Heart left ventricle (tissue), 13 donors: Measurements from ENCODE around the gene CCDC18.

Experiments
- POLR2A ChIP-seq, 2 donors: fragments of 450-650 bp; IDR thresholded peaks; one replicate each; pipeline ENCODE4 v1.6.1; 2017; ENCODE audit warnings: antibody characterized with exemption in 2 of 2, mild to moderate bottlenecking in 2 of 2, moderate library complexity in 2 of 2
- TF ChIP-seq, protein P1 (sequence below), 12 donors: fragments of 200-600 bp; sonication (generic) in 4 of 12; IDR thresholded peaks; one replicate each; pipeline versions ENCODE4 v1.5.0 to v1.8.0; 2018 to 2022; ENCODE audit warnings: antibody characterized with exemption in 12 of 12, mild to moderate bottlenecking in 5 of 12
- donor health status: ischemic (EF 13 %, LVEDD 7.1; RV severe dilation, severe dysfunction).
- donor health status: DM: no; HTN: yes; CAD: no.
- donor health status: DM: no; HTN: no; CAD: no.
- donor health status: ischemic (EF 25% LVEDD 6.9; RV normal size, moderate dysfunction).
- donor health status: ischemic (EF 25% LVEDD 5.7; RV mildly dilated, moderate dysfunction).
- donor health status: ischemic (EF 35%, LVEDD 5.7; RV mildly dilated, moderate dysfunction).
- donor health status: nonischemic (EF 11% LVEDD 7.7; RV severe dilation, severe dysfunction).
- donor health status: DM: yes; HTN: yes; CAD: no.
- donor health status: PGD.
- donor health status: ischemic (EF 29% LVEDD 5.4; RV normal size, mild dysfunction).
- donor health status: nonischemic (EF 23%, LVEDD 6.1; RV moderate dilation, normal function).

DNA sequence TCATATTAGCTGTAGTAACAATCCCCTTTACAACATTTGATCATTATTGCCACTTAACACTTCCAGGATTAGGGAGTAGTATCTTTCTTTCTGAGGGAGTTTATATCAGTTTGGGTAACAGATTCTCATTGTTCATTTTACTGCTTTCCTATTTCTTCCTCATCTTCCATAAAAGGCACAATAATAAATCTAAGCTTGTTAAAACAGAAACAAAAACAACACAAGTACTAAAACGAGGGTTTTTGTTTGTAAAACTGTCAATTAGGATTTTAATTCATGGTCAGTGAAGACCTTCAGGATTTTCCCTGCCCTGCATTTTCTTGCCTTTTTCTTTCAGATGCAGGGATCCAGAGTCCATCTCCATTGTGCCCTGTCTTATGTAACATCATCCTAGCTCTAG, 29.8 kb upstream of the CCDC18 start:
- TF ChIP-seq, protein P1, sequence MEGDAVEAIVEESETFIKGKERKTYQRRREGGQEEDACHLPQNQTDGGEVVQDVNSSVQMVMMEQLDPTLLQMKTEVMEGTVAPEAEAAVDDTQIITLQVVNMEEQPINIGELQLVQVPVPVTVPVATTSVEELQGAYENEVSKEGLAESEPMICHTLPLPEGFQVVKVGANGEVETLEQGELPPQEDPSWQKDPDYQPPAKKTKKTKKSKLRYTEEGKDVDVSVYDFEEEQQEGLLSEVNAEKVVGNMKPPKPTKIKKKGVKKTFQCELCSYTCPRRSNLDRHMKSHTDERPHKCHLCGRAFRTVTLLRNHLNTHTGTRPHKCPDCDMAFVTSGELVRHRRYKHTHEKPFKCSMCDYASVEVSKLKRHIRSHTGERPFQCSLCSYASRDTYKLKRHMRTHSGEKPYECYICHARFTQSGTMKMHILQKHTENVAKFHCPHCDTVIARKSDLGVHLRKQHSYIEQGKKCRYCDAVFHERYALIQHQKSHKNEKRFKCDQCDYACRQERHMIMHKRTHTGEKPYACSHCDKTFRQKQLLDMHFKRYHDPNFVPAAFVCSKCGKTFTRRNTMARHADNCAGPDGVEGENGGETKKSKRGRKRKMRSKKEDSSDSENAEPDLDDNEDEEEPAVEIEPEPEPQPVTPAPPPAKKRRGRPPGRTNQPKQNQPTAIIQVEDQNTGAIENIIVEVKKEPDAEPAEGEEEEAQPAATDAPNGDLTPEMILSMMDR (IDR thresholded peaks at IDR 0.05): no peak
- no peak for TF ChIP-seq POLR2A (IDR thresholded peaks at IDR 0.05)
